Mesothelial cell of epicardium (in vitro differentiated cells): ENCODE measurements around the gene DOCK2. TPM values are rescaled to one million over a fixed set of nuclear protein-coding genes. Genes with fewer than 3 reads are reported as not detected.

Experiments
- DNase-seq, 2 experiments: peaks; one replicate each; pipeline ENCODE4 v3.0.0; 2021; ENCODE audit warnings: low spot score in 2 of 2; ENCODE audit not compliant: unreplicated experiment in 2 of 2
- H3K27ac Mint-ChIP-seq: 2 replicates; pipeline ENCODE4 v1.8.0; 2021; ENCODE audit warnings: mixed read lengths
- H3K27me3 Mint-ChIP-seq: 2 replicates; pipeline ENCODE4 v1.8.0; 2021; ENCODE audit warnings: low read depth, mixed read lengths
- H3K36me3 Mint-ChIP-seq: 2 replicates; pipeline ENCODE4 v1.8.0; 2021; ENCODE audit warnings: mixed read lengths
- H3K4me1 Mint-ChIP-seq: 2 replicates; pipeline ENCODE4 v1.8.0; 2021; ENCODE audit warnings: mixed read lengths
- H3K4me3 Mint-ChIP-seq: 2 replicates; pipeline ENCODE4 v1.8.0; 2021; ENCODE audit warnings: mild to moderate bottlenecking, moderate library complexity, mixed read lengths
- H3K9me3 Mint-ChIP-seq: 2 replicates; pipeline ENCODE4 v1.8.0; 2021; ENCODE audit warnings: mixed read lengths
- total RNA-seq: library from RNA; stranded (reverse); gene quantifications from 3 replicates; pipeline ENCODE4 v1.2.1, GENCODE V29; 2021
- TF ChIP-seq, protein P1 (sequence below): fragments of 200-600 bp; sonication (generic); IDR thresholded peaks from one replicate; pipeline ENCODE4 v1.5.0; 2021; ENCODE audit warnings: antibody characterized with exemption; ENCODE audit not compliant: unreplicated experiment

DOCK2 gene
- total RNA-seq, 1 donor from 2014 or later: 0.25 TPM

DNA sequence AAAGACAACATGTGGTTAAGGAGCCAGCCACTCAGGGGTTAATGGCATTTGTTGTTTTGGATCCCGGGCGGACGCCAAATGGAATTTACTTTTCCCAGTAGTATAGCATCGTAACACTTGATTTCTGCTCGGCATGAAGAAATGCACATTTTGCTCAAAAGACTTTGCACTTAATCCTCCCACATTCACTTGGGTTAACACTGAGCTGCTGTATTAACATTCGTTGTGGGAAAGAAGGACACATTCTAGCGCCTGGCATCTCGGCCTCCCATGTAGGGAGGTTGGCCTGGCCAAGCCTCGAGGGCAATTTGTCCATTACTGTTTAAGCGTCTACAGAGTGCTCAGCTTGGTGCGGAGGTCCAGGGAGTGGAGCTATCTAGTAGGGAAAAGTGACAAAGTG, 375.5 kb downstream of the DOCK2 start:
- Mint-ChIP-seq H3K27ac (no peak overlapping the region), H3K27me3 (peaks cover 52% of the 10 kb centered on the region), H3K4me3 (no peak overlapping the region), H3K9me3 (peaks cover 8% of the 10 kb centered on the region), H3K4me1 (no peaks in the 10 kb centered on the region), H3K36me3 (no peaks in the 10 kb centered on the region)
- no peak for DNase-seq
- TF ChIP-seq, protein P1, sequence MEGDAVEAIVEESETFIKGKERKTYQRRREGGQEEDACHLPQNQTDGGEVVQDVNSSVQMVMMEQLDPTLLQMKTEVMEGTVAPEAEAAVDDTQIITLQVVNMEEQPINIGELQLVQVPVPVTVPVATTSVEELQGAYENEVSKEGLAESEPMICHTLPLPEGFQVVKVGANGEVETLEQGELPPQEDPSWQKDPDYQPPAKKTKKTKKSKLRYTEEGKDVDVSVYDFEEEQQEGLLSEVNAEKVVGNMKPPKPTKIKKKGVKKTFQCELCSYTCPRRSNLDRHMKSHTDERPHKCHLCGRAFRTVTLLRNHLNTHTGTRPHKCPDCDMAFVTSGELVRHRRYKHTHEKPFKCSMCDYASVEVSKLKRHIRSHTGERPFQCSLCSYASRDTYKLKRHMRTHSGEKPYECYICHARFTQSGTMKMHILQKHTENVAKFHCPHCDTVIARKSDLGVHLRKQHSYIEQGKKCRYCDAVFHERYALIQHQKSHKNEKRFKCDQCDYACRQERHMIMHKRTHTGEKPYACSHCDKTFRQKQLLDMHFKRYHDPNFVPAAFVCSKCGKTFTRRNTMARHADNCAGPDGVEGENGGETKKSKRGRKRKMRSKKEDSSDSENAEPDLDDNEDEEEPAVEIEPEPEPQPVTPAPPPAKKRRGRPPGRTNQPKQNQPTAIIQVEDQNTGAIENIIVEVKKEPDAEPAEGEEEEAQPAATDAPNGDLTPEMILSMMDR: no peak

DNA sequence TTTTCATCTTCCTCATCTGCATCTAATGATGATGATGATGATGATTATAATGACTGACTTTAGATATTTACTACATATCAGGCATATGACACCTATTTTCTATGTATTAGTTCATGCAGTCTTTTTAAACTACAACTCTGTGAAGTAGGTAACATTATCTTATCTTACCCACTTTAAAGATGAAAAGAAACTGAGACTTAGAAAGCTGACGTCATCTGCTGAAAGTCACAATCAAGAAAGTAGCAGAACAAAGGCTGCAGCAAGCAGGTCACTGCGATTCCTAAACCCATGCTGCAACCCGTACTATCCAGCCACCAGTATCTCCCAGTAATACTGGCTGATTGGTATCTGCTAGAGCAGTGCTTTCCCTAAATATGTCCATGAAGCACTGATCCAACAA, 383.3 kb downstream of the DOCK2 start:
- Mint-ChIP-seq H3K36me3 (no peaks in the 10 kb centered on the region), H3K9me3 (no peaks in the 10 kb centered on the region), H3K27me3 (peaks cover 77% of the 10 kb centered on the region), H3K4me3 (no peak overlapping the region), H3K27ac (no peak overlapping the region), H3K4me1 (peaks cover 2% of the 10 kb centered on the region)
- TF ChIP-seq, protein P1: no peak
- DNase-seq: no peak

DNA sequence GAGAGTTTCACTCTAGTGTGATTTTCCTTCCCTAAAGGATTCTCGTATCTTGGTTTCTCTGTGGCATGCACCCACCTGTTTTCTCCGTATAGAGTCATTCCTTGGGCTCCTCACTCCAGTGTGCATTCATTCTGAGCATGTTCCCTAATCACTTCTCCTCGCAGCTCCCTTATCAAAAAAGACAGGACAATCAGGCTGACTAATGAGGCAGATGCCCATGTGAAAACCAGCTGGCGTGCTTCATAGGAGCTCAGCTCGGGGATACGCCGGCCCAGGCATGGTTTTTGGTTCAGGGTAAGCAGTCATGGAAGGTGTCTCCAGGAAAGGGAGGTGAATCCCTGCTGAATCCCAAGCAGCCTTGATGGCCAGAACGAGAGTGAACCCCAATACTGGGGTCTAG, 384.4 kb downstream of the DOCK2 start:
- Mint-ChIP-seq H3K27me3 (peaks cover 74% of the 10 kb centered on the region), H3K4me1 (peaks cover 2% of the 10 kb centered on the region), H3K36me3 (no peaks in the 10 kb centered on the region), H3K4me3 (no peak overlapping the region), H3K27ac (no peak overlapping the region), H3K9me3 (no peaks in the 10 kb centered on the region)
- TF ChIP-seq, protein P1: no peak
- no peak for DNase-seq

DNA sequence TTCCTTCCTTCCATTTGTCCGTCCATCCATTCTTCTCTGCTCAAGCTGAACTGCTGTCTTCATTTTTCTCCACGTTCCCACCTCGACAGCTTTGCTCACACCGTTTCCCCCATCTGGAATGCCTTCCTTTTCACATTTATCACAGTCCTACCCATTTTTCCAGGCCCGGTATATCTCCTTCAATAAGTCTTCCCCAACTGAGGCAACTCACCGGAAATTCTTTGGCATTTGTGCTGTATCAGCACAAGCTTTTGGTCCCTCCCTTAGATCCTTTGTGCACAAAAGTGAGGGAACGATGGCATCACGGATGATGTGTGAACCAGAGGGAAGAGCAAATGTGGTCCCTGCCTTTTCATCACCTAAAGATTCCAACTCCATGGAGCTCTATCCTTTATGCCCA, 388.8 kb downstream of the DOCK2 start:
- no peaks in the 10 kb centered on the region for H3K9me3 Mint-ChIP-seq
- no peak for DNase-seq
- no peaks in the 10 kb centered on the region for H3K36me3 Mint-ChIP-seq
- H3K27me3 Mint-ChIP-seq: peaks cover 58% of the 10 kb centered on the region
- H3K4me3 Mint-ChIP-seq: no peak overlapping the region
- H3K4me1 Mint-ChIP-seq: no peaks in the 10 kb centered on the region
- no peak overlapping the region for H3K27ac Mint-ChIP-seq
- TF ChIP-seq, protein P1: no peak

DNA sequence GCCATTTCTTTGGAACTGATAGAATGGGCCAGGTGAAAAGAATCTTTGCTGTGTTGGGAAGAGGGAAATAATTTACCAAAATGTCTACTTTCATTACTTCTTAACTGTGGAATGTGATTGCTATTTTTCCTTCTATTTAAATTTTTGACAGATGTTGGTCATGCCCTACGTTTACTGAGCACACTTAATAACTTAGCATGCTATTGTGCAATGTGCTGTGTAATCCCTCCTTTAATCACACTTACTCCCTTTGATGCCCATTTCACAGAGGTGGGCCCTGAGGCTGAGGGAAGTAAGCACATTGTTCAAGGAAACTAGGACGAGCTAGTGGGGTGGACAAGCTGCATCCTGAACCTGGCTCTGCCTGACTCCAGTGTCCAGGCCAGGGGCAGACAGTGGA, 391.0 kb downstream of the DOCK2 start:
- Mint-ChIP-seq H3K27ac (no peak overlapping the region), H3K4me3 (no peak overlapping the region), H3K9me3 (no peaks in the 10 kb centered on the region), H3K36me3 (no peaks in the 10 kb centered on the region), H3K27me3 (peaks cover 37% of the 10 kb centered on the region), H3K4me1 (no peaks in the 10 kb centered on the region)
- TF ChIP-seq, protein P1: no peak
- DNase-seq: no peak

DNA sequence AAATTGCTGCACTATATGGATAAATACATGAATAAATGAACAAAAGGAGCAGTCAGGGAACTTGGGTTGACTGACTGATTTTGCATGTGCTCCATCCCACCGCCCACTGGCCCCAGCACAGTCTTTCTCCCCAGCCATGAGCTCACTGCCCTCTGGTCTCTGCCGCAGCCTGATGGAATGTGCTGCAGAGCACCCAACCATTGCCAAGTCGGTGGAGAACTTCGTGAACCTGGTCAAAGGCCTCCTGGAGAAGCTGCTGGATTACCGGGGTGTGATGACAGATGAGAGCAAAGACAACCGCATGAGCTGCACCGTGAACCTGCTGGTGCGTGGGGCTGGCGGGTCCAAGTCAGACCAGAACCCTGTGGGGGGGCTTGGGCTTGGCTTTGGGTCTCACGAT, 397.2 kb downstream of the DOCK2 start:
- no peak overlapping the region for H3K27ac Mint-ChIP-seq
- no peaks in the 10 kb centered on the region for H3K36me3 Mint-ChIP-seq
- no peak overlapping the region for H3K4me3 Mint-ChIP-seq
- TF ChIP-seq, protein P1: no peak
- no peaks in the 10 kb centered on the region for H3K4me1 Mint-ChIP-seq
- no peaks in the 10 kb centered on the region for H3K9me3 Mint-ChIP-seq
- peaks cover 9% of the 10 kb centered on the region for H3K27me3 Mint-ChIP-seq
- no peak for DNase-seq
